Measurements from ENCODE around the gene PDYN.

PDYN gene

DNA sequence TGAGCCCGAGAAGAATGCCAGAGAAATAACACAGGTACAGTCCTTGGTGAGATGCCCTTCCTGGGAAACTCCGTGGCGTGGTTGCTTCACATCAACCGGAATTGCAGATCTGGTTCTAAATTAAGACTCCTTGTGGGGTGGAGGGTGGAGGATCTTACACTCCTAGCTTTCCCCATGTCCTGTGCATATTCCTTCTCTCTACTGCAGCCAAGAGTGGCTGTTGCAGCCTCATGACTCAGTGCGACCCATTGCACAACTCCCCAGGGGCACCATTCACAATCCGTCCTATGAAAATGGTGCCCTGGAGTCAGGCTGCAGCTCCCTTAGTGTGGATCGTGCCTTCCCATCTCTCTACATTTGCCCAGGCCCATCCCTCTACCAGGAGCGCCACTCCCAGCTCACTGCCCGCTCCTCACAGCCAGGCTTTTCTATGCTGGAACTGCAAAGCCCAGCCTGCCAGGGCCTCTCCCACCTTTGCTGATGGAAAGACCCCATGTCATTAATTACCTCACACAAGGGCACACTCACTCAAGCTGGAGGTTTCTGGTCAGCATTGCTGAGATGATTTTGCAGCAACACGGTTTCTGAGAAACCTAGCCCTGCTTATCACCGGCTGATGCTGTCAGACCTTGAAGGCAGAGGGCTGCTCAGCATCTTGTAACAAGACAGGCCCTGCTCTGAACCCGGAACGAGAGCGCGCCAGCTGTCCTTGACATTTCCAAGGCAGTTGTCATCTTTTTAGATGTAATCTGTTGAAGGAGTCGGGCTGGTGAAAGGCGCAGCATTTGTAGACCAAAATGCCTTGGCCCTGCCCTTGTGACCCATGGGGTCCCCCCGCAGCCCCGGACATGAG is 58.9 kb downstream of the PDYN start:
- DNase-seq (ENCODE audit: low spot score): no peak

DNA sequence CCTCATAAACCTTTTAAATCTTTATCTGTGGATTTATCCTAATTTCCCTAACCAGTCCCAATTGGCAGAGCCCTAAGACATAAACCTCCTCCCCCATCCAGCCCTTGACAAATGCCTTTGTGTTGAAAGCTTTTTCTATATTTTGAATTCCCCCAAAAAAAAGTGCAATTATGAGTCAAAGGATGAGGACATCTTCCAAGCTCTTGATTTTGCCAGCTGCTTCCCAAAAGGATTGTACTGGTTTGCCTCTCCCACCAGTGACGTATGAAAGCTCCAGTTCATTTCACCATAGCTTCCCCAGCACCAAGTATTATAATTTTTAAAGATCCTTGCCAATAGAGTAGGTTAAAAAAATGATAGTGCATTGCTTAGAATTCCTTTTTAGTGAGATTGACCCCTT is 59.7 kb downstream of the PDYN start:
- DNase-seq (ENCODE audit: low spot score): no peak

DNA sequence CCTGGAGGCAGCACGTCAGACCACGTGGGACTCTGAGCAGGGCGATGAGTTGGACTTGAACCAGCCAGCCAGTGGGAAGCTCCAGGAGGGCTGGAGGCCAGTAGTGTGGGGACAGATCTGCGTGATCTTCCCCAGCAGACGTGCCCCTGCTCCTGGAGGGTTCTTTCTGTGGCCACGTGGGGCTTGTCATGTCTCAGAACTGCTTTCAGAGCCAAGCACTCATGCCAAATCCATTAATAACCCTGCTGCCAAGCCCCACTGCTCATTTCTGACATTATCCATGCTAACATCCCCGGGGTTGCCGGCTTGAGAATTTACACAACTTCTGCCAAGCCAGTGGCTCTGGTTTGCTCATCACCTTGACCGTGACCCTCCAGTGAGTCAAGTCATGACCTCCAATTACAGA is 60.4 kb downstream of the PDYN start:
- no peak for DNase-seq (ENCODE audit: low spot score)

DNA sequence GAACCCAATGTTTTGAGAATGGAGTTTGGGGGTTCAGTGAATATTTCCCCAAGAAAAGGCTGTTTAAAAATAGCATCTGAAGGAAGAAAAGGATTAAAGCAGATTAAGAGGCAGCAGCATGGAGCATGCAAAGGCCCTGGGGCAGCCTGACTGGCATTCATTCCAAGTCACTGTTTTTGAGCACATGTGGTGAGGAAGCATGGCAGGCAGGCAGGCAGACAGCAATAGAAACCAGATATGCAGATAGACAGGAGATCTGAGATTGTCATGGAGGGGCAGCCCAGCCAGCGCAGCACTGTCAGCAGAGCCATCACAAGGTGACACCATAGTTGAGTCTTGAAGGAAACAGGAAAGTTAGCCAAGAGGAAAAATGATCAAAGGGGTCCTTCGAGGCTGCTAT is 60.9 kb downstream of the PDYN start:
- no peak for DNase-seq (ENCODE audit: low spot score)

DNA sequence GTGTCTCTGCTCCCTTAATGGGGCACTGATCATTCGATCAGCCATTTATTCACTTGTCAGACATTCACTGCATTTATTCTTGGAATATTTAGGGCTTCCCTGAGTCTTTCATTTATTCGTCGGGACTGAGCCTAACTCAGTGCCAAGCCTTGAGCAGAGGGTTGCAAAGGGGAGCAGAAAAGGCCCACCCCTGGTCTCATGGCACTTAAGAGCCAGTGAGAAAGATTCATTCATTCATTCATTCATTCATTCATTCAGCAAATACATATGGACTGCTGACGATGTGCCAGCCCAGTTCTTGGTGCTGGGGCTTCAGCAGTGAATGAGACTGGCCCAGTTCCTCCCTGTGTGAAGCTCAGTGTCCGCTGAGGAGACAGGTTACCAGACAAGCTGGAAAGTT is 62.0 kb downstream of the PDYN start:
- DNase-seq (ENCODE audit: low spot score): no peak

DNA sequence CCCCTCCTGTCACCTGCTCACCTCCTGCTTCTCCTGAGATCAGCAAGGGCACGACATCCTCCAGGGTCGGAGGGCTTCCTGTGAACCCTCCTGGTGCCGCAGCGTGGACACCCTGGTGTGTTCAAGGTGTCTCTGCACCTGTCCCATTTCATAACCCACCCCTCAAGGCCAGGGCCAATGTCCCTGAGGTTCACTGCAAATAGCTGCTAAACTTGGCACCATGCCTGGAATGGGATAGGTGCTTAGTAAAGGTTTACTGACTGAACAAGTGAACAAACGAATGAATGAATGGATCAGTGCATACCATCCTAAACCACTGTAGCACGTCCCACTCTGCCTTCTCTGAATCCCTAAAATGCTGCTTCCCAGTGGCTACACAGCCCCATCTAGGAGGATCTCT is 63.7 kb downstream of the PDYN start:
- no peak for DNase-seq (ENCODE audit: low spot score)

DNA sequence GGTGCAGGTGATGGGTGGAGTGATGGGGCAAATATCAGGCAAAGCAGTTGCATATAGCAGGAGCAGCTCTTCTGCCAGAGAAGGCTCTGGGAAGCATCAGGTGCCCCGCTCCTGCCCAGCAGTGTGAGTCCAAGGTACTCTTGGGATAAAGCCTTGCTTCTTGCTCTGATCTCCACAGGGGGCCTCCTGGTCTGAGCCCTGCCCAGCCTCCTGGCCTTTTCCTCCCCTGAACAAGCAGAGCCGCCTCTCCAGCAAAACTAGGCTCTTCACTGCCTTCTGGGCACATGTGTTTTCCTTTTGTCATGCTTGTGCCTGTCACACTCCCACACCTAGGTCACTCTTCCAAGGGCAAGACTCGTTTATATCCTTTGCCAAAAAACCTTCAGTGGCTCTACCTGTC is 64.4 kb downstream of the PDYN start:
- no peak for DNase-seq (ENCODE audit: low spot score)

DNA sequence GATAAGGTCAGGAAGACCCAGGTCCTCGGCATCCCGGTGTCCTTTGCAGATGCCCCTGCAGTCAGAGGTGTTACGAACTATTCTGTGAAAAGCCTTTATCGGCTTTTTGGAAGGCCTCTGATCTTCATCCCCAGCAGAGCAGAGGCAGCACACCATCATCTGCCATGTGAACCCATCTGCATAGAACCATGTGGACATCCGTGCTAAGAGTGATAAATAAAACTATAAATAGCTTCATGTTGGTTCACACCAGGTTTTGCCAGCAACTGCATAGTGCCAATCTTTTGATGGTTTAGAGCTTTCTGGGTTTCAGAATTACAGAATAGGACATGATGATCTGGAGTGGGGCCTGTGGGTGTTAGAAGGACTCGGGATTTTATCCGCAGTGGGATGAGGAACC is 65.1 kb downstream of the PDYN start:
- no peak for DNase-seq (ENCODE audit: low spot score)
